ENCODE measurements around the gene PSTPIP2.
"Not testable (repeated sequence)": the region's sequence is repeated elsewhere in the genome, so short reads cannot be mapped to it uniquely, and the experiment has no call there.

PSTPIP2 gene

DNA sequence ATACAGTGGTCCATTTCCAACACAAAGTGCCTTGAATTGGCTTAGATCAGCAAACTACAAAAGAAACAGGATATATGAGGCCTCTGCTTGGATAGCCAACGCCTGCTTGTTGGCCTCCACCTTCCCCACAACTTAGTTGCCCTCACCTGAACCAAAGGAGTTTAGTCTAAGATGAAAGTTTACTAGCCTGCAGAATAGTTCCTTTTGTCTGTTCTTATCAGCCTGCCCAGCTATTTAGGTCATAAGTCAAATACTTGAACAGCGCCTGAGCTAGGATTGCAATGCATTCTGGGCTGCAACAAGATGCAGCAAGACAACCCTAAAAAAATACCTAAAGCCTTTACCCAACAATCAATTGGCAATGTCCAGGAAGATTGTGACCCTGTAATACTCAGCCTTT is 91.8 kb downstream of the PSTPIP2 start:
- DNase-seq: no peak

GRCh38 chr18:45978084-45978483 is 94.0 kb downstream of the PSTPIP2 start:
- DNase-seq: no peak

- DNase-seq: no peak
Observed at GRCh38 chr18:45976974-45977373, 95.1 kb downstream of the PSTPIP2 start.

DNA sequence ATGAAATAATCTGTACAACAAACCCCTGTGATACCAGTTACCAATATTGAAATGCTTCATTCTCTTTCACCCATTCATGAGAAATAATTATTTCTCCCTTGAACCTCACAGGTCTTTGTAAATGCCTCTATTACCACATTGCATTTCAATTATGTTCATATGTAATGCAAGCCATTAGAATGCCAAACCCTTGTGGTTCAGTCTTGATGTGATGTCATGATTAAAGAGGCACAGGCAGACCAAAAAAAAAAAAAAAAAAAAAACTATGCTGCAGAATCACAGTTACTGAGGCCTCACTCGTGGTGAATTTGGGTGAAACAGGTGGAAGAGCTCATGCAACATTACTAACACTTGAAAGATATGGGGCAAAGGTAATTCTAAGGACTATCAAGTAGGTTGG is 95.5 kb downstream of the PSTPIP2 start:
- DNase-seq: no peak

GRCh38 chr18:45974088-45974536 is 97.9 kb downstream of the PSTPIP2 start:
- peak; percentile 61 to 68 for DNase-seq

GRCh38 chr18:45967007-45967706 is 104.9 kb downstream of the PSTPIP2 start, which contains the start of gene EPG5:
Gene EPG5, minus strand, starts transcription at chr18:45967329. Its CDS starts 90 bp downstream, at chr18:45967239.
- peak; percentile 92 to 93 for DNase-seq

- not testable (repeated sequence) for DNase-seq
Observed at GRCh38 chr18:45964913-45965312, 107.1 kb downstream of the PSTPIP2 start.

DNA sequence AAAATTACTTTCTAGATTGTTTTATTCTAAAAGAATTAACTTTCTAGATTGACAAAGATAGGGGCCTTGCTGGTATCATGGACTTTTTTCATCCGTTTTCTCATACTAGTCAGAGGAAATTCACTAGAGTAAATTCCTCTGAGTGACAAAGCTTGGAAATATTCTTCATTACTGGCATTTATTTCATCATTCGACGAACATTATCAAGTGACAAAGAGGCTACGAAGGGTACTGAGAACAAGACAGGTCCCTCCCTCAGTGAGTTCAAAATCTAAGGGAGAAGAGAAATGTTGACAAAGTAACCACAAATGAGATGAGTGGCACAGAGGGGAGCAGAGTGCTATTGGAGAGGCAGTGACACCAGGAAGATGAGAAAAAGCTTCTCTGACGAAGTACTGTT is 109.2 kb downstream of the PSTPIP2 start:
- no peak for DNase-seq

GRCh38 chr18:45962461-45962860 is 109.6 kb downstream of the PSTPIP2 start:
- no peak for DNase-seq

DNA sequence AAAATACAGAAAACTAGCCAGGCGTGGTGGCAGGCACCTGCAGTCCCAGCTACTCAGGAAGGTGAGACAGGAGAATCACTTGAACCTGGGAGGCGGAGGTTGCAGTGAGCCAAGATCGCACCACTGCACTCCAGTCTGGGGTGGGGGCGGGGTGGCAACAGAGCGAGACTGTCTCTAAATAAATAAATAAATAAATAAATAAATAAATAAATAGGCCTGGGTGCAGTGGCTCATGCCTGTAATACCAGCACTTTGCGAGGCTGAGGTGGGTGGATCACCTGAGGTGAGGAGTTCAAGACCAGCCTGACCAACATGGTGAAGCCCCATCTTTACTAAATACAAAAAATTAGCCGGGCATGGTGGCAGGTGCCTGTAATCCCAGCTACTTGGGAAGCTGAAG is 112.6 kb downstream of the PSTPIP2 start:
- not testable (repeated sequence) for DNase-seq

DNA sequence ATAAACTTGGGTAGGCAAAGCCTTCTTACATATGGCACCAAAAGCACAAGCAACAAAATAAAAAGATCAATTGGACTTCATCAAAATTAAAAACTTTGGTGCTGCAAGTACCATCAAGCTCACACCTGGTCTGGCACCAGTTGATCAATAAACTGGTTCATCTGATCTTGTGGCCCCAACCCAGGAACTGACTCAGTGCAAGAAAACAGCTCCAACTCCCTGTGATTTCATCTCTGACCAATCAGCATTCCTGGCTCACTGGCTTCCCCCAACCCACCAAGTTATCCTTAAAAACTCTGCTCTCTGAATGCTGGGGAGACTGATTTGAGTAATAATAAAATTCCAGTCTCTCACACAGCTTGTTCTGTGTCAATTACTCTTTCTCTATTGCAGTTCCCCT is 113.3 kb downstream of the PSTPIP2 start:
- DNase-seq: no peak

GRCh38 chr18:45958027-45958426 is 114.0 kb downstream of the PSTPIP2 start:
- no peak for DNase-seq

- DNase-seq: no peak
Observed at GRCh38 chr18:45957100-45957499, 115.0 kb downstream of the PSTPIP2 start.

DNA sequence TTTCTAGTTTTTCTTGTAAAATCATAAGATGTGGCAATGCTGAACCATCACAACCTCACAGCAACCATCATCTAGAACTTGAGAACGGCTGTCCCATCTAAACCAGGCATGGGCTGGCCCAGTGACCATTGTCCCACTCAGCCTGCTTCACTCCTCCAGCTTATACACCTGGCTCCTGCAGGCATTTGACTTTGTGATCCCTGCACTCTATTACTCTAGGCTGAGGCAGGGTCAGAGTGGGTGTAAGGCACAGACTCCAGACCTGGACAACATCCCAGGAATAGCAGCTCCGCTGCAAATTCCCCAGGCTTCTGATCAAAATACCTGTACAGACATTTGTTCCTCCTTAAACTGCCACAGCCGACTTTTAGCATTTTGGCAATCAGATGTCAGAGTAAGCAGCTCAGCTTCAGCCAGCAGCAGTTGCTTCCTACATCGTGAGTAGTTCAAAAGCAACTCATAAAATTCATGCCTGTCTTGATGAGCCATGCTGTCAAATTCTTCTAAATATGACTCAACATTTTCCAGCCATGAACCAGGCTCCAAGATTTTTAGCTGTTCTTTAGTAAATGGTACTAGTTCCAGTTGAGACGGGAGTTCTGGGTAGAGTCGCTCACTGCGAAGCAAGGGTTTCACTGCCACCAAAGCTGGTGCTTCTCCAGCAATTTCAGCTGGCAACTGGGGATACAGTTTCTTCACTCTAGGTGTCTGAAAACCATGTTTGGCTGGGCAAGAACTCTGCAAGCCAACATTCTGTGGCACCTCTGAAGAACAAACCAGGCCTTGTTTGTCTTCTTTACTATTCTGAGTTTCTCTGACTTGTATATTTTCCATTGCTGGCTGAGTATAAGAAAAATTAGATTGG is 117.8 kb downstream of the PSTPIP2 start:
- DNase-seq: no peak

GRCh38 chr18:45951016-45951714 is 120.9 kb downstream of the PSTPIP2 start:
- no peak for DNase-seq

DNA sequence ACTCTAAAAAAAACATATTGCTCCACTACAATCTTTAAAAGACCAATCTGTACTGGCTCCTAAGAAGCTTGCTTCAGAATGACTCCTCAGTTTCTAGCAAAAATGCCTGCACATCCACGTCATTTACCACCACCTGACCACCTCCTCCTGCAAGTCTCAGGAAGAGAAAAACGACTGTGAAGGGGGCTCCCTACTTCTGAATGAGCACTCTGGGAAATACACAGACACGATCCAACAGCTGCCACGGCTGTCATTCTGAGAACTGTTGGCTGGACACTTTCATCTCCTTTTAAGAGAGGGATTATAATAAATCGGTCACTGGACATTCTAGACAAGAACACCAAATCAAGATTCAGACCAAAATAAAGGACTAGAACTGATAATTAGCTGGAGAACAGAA is 126.4 kb downstream of the PSTPIP2 start:
- no peak for DNase-seq

- DNase-seq: no peak
Observed at GRCh38 chr18:45940724-45941123, 131.3 kb downstream of the PSTPIP2 start.

DNA sequence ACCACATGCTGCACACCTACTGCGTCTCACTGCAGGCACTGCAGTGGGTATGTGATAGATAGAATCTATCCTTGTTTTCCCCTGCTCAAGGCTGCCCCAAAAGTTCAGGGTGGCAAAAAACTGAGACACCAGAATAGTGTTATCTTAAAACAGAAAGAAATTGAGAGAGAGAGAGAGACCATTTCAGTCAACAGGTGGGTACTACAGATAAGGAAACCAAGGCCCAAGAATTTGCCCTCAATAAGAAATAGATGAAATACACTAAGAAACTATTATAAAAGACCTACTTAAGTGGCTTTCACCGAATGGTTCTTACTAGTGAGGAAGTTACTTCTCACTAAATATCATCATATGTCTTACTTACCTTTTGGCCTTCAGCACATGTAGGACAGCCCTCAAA is 132.8 kb downstream of the PSTPIP2 start:
- DNase-seq: no peak

DNA sequence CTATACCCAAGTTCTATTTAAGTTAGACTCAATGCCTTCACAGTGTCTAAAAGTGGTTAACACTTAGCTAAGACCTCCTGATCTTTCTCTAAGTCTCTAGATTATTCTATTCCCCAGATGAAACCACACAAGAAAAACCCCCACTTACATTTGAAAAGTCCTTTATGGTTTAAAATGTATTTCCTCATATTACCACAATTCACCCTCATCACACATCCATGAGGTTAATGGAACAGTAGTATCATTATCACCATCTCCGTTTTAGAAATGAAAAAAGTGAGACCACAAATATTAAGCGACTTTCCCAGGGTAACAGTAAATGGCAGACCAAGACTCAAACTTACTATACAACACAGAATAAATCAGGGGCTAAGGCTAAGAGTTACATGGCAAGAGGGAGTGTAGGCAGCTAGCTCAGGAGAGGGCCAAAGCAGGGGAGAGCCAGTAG is 133.5 kb downstream of the PSTPIP2 start:
- DNase-seq: no peak

DNA sequence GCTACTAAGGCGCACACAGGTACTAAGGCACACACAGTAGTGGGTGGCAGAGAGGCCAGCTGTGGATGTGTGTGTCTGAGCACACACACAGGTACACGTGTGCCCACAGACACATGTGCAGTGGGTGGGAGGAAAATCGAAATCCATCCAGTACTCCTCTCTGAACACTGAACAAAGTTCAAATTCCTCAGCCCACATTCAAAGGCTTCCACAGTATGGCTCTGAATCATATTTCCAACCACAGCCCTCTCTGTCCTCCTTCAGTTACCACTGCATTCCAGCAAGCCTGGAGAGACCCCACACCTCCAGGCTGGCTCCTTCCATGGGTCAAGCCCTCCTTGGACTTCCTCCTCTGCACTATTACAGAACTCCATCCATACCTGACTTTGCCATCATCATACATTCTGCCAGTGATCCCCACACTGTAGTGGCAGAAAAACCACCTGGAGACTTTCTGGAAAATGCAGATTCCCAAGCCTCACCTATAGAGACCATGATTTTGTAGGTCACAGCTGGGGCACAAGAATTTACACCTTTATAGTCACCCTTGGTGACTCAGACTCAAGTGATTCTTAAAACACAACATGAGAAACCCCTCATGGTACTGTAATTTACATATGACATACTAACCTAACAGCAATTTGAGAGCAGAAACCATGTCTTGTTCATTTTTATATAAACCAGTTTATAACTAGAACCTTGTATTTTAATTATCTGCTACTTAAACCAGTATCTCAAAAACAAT is 136.3 kb downstream of the PSTPIP2 start:
- no peak for DNase-seq

Data from stimulated activated CD4-positive, alpha-beta T cell treated with anti-CD3 and anti-CD28 coated beads, Interleukin-2, amount 100 ng/mL, for 24 hours (primary cell).